HG03460 (cell line): ENCODE measurements around the gene OTP.

Experiments used
- ATAC-seq: cut with Tn5 transposase; IDR thresholded peaks from one replicate; pipeline ENCODE4 v1.9.1; 2021; ENCODE audit not compliant: unreplicated experiment

Gene OTP

DNA sequence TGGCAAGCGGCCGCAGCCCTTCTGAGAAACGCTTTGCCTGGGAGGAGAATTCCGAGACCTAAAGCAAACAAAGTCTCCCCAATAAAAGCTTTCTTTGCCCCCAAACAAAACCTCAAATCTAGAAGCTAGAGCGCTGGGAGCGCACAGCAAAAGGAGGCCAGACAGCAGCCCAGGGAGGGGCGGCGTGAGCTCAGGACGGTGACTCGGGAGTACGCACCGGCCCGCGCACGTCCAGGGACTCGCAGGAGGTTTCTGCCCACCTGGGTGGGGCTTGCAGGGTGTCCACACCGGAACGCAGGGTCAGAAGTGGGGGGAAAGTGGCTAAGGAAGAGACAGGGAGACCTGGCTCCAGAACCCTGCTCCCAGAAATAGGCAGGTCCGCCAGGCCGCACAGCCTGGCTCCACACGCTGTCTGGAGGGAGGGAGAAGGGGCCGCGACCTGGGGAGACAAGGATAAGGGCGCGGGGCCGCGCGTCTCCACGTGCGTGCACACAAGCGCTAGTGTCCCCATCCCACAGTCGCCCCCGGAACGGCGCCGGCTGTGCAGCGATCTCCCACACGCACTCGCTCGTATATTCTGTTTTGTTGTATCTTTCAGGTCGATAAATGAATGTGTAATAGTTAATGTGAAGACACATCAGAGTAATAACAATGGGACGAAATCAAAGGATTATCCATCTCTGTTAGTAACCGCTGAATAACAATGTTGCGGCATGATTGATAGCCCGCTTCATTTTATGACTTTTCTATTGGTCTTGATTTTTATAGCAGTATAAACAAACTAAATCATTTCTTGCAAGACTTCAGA, 2.3 kb upstream of the OTP start:
- no peak for ATAC-seq

DNA sequence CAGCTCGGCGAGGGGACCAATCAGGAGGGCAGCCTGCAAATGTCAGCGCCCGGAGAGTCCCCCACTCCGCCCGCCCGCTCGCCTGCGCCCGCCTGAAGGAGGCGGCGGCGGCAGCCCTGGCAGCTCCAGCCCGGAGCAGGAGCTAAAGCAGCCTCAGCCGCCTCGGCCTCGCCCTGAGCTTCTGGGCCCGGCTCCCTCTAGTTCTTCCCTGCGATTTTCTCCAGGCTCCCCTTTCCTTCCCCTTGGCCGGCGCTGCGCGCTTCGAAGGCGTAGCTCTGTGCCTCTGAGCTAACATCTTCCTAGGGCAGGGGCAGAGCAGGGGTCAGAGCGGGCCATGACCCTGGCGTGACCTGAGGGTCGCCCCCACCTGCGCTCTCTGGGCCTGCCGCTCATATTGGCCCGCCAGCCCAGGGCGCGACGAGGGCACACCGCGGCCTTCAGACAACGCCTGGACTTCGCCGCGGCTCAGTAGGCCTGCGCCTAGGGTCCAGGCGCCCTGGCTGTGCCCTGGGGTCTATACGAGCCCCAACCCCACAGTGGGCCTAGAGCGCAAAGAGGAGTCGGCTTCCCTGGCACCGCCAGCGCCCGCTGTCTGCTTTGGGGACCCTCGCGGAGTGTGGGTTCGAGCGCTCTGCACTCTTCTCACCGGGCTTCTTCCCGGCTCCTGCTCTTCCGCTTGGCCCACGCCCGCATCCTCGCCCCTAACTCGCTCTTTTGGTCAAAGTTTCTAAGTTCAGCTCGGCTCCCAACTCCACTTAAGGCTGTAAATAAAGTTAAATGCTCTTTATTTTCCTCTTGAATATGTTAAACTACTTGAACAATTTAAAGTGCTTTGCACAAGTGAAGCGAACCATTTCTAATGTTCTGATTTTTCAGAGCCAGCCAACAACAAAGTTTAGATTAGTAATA, 504 bp upstream of the OTP start:
- no peak for ATAC-seq

DNA sequence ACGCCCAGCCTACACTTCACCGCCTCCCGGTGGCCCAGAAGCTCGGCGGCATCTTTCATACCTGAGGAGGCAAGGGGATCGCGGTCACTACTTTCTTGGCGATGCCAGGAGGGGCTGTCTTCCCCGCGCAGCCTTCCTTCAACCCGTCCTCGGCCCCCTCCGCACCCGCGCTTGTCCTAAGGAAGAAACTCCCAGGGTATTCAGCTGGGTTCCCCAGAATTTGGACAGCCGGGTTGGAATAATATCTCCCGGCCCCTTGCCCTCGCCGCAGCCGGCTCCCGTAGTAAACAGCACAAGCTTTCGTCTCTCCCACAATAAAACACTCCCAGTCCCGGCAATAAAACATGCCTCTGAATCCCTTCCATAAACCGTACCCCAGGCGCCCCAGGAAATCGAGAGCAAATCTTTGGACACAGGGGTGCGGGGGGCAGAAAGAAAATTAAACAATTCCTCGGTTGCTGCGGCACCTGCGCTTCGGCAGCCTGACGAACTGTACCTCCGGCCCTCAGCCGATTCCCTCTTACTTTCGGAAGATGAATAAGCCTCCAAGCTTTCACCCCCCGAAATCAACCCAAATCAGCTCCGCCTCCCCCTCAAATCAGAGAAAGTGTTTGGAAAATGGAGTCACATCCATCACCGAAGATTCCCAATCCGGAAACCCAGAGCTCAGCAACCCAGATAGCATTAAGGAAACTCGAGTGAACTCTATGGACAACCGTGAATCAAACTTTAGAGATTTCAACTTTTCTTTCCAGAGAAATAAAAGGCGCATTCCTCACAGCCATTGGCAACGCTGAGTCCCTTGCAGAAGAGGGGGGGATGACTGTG, 1.1 kb downstream of the OTP start:
- ATAC-seq: no peak

DNA sequence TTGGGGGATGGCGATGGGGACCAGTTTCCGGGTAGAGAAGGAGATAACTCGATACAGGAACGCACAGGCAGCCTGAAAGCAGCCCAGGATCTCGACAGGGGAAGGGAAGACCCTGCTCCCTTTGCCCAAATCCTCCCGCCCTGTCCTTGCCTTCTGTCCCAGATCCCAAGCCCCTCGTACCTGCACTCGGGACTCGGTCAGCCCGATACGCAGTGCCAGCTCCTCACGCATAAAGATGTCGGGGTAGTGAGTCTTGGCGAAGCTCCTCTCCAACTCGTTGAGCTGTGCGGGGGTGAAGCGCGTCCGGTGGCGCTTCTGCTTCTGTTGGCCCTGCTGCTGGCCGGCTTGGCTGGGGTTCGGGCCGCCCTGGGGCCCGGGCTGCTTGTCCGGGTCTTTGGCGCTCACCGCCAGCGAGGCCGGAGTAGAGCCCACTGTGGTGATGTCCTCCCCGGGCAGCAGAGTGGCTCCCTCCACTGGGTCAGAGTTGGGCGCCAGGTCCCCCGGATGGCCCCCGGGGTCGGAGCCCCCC, 1.8 kb downstream of the OTP start:
- no peak for ATAC-seq

DNA sequence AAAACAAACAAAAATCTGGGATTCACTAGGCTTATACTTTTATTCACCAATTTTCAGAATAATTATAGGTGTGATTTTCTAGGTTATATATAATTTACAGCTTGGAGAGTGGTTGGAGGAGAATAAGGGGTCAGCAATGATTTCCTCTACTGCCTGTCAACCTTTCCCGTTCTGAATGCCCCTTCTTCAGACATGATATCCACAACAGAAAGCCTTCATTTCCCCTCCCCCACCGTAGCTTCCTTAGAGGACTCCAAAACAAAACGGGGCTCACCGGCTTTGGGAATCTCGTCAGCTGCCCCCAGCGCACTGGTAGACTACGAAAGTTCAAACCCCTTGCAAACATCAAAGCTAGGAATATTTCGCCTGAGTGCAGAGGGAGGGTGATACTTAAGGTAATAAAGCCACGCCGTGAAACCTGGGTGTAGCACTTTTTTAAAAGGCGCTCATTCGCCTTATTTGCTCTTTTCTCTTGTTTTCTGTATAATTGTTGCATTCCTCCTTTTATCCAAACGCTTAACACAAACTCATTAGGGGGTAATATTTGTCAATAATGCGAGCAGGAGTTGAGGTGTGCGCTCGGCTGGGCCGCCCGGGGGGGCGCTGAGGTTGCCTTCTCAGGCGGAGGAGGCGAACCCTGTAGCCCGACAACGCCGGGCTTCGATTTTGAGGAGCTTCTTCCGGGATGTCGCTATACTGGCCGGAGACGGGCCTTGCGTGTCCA, 2.4 kb downstream of the OTP start:
- ATAC-seq: no peak

DNA sequence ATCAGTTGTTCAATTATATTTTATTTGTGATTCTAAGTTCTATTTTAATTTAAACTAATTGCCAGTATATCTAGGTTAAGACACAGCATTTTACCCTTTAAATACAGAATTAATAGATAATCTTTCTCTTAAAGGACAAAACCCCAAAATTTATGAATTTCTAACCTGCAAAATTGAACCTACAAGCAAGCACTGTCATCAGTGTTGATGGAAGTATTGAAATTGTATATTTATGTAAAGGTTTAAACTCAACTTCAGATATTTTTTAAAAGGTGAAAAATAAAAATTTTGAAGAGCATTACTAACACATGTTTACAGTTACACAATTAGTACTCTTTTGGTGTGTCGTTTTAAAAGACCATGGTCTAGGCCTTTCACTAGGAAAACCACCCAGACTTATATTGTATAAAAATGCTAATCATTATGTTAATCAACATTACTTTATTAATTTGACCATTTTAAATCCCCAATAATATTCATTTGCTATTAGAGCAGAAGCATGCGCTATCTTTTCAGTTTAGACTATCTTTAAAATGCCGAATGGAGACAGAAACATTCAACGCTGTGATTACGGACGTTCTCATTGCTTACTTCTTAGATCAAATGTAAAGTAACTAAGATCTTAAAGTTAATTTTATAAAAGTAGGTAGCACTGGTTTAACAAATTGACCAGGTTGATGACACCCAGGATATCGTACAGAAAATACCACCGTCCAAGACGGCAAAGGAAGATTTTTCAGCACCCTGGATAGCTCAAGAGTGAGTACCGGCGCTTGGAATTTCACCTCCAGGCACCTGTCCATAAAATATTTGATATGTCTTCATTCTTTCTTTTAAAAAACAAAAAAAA, 3.2 kb downstream of the OTP start:
- no peak for ATAC-seq

DNA sequence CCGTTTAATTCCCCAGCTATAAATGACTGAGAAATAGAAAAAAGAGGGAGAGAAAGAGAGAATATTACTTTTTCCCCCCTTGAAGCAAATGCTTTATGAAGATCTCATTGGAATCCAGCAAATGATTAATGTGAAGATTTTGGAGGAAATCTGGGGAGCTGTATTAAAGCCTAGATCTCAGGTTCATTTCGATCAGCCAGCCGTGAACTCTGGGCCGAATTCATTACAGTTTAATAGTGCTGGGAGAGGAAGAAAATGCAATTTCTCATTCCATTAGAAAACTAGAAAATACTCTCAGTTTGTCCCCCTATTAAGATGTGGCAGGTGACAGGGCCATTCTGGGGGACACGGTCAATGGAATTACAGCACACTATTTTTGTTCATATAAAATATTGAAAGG, 4.8 kb downstream of the OTP start:
- ATAC-seq: no peak

DNA sequence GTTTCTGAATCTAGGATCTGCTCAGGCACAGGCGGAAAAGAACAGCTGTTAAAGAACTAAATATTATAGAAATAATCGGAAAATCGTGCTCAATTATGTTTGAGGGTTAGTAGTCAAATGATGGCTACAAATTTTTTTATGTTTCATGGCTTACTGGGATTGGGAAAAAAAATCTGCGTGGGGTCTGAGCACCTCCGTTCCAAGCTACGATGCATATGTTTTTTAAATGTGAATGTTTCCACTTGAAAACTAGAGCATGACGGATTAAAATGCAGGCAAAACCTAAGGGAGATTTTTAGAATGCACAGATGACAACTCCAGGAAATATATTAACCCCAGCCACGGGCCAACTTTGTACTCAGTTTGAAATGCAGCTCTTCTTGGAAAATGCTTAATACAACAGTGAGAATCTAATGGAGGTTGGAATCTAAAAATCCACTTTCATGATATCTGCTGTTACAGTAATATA, 5.3 kb downstream of the OTP start:
- ATAC-seq: no peak

DNA sequence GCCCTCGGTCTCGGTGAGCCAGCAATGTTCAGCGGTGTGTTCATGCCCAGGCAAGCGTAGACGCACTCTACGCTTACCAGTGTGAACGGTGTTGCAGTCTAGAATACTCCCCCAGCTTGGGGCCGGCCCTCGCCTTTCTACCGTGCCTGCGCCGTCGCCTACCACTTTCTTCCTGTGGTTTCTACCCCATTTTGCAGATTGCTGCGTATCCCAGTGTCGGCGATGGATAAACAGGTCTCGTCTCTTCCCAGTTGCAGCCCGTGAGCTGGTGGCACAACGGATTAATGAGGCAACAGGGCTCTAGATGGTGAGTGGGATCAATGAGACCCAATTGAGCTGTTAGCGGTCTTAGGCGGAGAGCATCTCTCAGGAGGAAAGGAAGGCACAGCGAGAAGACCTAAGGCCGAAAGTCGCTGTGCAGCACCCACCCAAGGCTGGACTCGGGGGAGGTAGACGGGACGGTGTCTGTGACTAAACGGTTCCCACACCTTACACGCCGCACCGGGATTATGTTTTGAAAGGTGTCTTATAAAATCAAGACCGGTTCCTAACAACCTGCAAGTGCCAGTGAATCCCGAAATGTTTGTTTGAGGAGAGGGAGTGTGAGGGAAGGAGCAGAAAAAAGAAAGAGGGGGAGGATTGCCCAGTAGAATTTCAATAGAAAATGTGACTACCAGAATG, 5.8 kb downstream of the OTP start:
- no peak for ATAC-seq

DNA sequence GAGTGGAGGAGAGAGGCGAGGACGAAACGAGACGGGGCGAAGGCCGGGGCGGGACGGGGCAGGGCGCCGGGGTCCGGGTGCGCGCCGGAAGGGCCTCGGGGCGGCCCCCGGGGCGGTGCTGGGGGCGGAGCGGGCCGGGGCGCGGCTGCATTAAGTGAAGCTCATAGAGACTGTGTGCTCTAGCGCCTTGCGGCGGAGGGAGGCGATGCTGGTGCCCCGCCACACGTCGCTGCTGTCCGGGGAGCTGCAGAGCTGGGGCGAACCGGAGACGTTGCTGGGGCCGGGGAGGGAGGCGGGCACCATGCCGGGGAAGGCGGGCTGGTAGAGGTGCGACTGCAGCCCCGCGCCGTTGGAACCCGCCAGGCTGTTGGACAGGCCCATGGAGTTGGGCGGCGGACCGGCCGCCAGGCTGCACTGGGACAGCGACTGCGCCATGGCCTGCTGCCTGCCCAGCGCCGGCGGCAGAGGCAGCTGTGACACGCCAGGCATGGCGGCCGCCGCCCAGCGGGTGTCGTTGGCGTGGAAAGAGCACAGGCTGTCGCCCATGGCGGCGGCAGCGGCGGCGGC, 8.3 kb downstream of the OTP start:
- peak; percentile 76 for ATAC-seq

DNA sequence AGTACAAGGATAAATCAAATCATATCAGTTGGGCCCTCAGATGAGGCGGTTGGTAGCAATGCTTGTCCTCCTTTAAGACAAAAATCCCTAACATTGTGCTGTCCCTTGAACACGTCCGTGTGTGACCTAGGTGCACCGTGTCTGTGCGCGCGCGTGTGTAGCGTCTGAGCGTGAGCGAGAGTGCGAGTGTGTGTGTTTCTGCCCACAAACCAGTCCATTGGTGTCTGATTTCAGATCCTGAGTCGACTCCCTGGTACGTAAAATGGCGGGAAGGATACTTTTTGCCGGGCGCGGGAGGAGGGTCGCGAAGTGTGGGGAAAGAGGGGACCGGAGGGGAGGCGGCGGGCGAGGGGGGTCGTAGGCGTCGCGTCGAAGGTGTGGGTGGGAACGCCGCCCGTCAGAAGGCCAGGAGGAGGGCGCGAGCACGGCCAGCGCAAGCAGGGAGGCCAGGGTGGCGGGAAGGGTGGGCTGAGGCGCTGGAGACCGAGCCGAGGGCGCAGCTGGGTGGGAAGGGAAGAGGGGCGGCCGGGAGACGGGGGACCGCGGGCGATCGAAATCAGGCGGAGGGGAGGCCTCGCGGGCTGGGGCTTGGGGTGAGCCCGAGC, 8.9 kb downstream of the OTP start:
- no peak for ATAC-seq

DNA sequence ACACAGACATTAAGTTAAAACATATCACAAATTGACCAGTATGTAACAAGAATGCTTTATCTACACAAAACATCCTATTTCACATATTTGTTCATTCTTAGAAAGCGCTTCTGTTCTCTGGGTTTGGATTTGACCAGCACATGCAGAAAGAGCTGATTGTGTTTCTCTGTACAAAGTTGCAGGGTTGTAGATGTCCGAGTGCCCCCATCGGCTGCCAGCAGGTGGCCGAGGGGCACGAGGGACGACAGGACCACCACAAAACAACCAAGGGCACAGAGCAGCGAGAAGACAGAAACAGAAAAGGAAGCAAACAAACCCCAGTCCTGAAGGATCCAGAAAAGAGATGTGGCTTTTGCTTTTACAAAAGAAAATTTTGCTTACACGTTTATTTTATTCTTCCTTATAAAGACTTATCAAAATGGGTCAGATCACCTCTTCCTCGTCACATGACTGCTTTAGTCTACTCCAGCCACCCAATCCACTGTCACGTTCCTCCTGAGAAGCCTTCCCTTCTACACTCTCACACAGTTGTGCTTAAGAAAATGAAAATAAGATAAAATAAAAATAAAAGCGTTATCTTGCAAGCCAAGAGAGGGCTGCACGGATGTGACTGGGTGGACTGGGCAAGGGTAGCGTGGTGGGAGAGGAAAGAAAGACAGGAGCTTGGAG, 9.5 kb downstream of the OTP start:
- ATAC-seq: no peak

DNA sequence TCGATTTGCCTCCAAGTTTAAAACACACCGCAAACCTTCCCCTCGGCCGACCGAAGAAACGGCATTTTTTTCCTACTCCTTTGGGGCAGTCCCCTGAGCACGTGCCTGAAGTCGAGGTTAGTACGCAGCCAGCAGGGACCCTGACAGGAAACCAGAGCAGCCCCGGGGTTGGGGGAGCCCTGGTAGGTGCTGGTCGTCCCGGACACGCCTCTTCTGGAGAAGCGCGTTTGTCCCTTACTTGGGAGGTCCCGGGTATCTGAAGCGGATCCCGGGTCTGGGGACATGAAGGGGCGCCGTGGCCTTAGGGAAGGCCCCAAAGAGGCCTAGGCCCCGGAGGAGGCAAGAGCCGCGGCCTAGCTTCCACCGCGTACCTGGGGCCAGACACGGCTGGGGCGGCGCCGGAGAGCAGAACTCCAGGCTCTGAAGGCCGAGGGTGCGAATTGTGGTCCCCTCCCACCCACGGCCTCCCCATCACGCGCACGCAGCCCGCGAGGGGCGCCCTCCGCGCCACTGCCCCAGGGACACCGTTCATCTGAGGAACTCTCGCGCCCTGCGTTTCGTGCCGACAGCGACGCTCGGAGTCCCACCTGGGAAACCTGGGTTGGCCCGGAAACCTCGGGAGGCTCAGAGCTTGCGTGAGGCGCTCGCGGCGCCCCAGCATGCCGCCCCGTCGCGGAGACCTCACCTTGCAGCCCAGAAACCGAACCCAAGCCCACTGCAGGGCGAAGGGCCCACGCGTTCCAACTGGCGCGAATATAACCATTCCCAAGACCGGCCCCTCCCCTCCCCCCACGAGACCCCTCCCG, 10.4 kb downstream of the OTP start:
- ATAC-seq: no peak

DNA sequence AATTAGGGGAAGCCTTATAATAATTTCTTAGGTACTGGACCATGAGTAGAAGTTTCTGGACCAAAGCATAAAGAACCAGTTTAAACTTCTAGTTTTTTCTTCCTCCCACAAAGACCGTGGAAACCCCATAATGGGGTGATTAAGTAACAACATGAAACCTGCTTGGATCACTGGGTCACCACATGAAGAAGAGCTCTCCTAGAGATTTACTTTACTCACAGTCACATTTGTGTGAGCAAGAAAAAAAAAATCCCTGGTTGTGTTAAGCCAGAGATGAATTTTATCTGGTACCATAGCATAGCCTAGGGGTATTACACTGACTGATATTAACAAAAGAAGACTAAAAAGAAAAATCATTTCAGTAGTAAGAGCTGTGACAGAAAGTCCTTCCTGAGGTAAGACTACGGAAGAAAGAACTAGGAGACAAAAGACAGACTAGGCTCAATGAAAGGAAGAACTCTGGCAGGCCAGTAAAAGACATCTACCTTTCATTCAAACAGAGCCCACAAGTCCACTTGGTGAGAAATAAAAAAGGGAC, 15.2 kb downstream of the OTP start:
- ATAC-seq: no peak

DNA sequence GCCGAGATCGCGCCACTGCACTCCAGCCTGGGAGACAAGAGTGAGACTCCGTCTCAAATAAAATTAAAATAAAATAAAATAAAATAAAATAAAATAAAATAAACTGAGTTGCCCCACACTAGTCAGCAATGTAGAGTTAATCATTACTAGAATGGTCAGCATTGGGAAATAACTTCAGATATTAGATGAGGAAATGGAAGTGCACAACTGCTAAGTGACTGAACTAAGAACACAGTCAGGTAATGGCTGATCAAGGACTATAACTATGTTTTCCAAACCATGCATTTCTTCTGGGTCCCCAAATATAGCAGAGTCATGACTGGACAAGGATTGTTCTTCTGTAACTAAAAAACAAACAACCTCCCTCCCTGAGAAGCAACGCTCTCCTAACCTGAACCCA, 17.1 kb downstream of the OTP start:
- no peak for ATAC-seq

DNA sequence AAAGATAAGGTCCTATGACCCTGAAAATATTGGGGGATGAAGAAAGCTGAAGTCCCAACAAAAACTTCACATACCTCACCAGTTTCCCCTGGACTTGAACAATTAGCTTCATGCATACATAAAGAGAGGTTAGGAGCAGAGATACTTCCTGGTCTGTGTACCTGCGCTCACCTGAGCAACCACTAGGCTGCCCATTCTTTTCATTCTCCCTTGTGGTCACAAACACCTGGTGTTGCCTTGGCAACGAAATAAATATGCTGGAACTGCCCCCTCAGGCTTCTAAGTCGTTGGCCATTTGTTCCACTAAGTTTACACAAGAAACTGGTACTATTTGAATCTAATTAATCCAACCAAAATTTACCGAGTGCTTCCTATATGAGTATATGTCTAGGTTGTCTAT, 18.1 kb downstream of the OTP start:
- ATAC-seq: no peak
